GM21367 (cell line): ENCODE data around the gene CCDC187.

Experiments
- ATAC-seq: cut with Tn5 transposase; IDR thresholded peaks from one replicate; pipeline ENCODE4 v1.9.1; 2021; ENCODE audit not compliant: unreplicated experiment

Gene CCDC187

GRCh38 chr9:136257381-136258298 is 46.3 kb downstream of the CCDC187 start:
- no peak for ATAC-seq

- ATAC-seq: no peak
Measured at GRCh38 chr9:136255896-136256890, 47.7 kb downstream of the CCDC187 start.

DNA sequence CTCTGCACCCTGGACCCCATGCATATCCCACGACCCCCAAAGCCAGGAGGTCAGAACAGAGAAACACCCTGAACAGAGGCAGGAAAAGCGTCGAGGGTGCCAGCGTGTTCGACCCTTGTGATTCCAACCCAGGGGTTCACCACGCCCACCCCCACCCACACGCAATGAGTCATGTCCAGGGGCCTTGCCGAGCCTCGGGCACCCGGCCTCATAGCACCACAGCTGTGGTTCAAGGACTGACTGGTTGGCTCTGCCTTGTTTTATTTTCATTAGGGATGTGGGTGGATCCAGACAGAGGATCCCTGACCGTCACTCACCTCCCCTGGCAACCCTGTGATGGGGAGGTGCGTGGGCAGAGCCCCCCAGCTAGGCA is 48.7 kb downstream of the CCDC187 start:
- no peak for ATAC-seq

DNA sequence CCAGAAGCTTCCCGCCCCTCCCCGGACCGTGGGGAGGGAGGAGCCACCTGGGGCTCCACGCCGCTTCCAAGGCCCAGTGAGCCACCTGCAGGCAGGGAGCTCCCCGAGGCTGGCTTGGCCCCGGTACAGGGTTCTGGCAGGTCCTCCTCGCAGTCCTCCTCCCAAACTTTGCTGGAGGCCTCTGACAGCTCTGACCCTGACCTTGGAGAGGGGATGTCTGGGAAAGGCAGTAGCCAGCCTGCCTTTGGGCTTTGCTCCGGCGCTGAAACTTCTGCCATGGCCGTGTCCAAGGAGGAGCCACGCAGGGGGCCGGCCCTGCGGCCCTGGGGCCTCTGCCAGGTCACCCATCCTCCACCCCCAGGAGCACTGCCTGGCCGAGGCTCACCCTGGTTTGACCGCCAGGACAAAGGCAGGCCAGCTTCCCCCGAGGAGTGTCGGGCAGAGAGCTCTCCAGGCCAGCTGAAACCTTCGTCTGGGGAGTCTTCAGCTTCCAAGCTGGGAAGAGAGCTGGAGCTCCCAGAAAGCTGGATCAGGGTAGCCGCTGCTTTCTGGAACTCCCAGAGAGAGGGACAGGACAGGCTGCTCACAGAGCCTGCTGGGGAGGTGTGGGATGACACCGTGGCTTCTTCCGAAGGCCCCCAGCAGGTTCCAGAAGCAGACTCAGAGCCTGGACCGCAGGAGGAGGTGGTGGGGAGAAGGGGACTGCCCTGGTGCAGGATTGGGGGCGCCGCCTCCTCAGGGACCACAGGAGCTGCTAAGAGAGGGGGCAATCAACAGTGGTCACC is 49.3 kb downstream of the CCDC187 start:
- ATAC-seq: no peak

DNA sequence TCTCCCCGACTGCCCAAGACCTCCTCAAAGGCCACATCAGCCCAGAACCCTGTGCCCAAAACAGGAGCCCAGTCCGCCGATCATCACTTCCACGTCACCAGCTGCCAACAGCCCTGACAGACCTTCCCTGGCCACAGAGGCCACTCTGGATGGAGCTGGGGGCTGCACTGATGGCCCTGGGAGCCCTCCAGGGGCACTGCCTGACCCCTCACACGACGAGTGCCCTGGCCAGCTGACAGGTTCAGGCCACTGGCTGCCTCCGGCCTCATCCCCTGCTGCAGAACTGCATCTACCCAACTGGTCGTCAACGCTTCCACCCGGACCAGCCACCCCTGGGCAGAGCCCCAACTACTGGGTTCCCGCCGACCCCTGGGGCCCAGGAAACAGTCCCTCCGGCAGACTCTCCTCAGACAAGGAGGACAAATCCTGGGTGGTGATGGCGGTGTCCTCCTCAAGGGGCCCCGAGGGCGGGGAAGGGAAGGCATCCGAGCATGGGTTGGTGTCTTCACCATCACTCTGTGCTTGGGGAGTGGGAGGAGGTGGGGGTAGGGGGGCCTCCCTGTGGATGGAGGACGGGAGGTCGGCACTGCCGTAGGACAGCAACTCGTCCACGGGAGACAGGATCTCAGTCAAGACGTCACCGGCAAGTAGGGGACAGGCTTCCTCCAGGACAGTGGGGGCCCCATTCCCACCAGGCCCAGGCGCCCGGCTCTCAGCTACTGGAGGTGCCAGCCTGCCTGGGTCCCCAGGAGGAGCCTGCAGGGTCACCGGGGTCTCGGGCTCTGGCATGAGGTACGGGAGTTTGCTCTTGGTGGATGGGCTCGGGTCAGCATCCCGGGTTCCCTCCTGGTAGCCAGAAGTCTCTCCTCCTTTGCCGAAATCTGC is 50.4 kb downstream of the CCDC187 start:
- no peak for ATAC-seq

- no peak for ATAC-seq
Measured at GRCh38 chr9:136252846-136253245, 51.0 kb downstream of the CCDC187 start.

- no peak for ATAC-seq
Measured at GRCh38 chr9:136252281-136252680, 51.6 kb downstream of the CCDC187 start.

- no peak for ATAC-seq
Measured at GRCh38 chr9:136251264-136252115, 52.4 kb downstream of the CCDC187 start.

DNA sequence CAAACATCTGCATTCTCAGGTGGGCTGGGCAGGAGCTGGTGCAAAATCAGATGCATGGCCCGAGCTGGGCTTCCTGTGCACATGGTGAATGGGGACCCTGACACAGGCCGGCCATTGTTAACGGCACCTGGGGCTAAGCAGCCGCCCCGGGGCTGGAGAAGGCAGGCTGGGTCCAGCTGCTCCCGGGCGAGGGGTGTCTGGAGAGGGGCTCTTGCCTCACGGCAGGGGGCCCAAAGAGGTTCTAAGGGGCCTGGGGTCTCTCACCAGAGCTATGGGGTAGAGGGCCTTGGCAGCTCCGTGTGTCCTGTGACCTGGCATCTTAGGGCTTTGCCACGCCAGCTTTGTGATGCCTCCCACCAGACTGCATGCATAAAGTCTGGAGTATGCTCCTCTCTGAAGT is 53.2 kb downstream of the CCDC187 start:
- no peak for ATAC-seq

- ATAC-seq: no peak
Measured at GRCh38 chr9:136249877-136250559, 53.9 kb downstream of the CCDC187 start.

- ATAC-seq: no peak
Measured at GRCh38 chr9:136248951-136249876, 54.7 kb downstream of the CCDC187 start.

DNA sequence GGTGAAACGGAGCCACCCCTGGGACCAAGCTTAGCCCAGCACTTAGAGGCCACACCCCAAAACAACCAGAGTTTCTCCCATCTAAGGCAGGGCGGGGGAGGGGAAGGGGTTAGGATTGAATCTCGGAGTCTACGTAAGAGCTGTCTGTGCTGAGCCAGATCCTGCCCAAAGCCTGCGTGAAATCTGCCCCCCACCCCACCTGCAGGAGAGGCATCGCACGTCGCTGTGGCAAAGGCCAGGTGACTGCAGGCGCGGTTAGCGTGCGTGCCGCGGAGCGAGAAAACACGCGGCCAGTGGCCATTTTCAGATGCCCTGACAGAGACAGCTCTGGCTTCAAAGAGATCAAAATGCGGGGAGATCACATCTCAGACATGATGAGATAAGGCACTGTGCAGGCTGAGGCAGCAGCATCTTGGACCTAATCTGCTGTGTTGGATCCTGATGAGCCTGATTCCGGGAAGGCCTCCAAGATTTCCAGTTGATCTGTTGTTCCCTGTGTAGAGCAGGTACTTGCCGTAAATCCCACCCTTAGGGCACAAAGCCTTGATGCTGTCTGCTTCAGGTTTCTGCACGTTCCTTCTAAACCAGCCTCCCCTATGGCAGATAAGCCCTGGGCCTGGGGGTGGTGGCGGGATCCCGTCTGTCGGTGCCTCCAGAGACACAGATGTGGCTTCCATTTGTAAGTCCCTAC is 55.8 kb downstream of the CCDC187 start:
- no peak for ATAC-seq

DNA sequence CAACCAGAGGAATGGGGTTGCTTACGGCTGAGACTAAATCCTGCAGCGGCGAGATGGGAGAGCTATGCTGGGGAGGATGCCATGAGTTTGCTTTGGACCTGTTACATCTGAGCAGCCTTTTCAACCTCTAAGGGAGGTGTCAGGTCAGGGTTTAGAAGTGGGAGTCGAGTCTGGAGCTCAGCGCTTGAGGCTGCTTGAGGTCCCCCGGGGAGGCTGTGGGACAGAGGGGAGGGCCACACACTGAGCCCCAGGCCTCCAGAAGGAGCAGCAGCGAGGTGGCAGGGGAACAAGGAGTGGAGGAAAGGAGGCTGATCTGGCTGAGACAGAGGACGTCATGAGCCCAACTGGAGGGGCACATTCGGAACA is 56.4 kb downstream of the CCDC187 start:
- no peak for ATAC-seq

DNA sequence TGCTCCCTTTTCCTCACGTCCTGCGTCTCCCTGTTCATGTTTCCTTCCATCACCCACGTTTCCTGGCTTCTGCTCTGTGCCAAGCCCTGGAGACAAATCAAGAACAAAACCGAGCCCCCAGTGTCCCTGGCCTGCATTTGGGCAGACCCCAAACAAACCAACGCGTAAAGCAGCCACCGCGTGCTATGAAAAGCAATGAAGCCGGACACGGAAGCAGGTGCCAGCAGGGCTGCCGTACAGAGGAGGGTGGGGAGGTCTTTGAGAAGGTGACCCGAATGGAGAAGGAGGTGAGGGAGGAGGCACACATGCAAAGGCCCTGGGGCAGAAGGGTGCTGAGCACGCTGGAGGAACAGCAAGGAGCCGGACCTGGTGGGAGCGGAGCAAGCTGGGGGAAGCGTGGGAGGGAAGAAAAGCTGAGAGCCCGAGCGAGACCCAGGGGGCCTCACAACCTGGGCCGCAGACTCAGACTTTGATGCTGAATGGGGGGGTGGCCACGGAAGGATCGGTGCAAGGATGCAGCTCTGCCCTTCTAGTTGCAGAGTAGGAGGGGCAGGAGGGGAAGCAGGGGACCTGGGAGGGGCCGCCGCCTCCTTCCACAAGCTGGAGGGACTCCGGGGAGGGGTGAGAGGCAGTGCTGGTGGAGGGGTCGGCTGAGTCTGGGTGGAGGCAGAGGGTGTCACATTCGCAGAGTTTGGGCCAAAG is 56.9 kb downstream of the CCDC187 start:
- ATAC-seq: no peak

- ATAC-seq: peak; percentile 43
Measured at GRCh38 chr9:136245219-136246150, 58.4 kb downstream of the CCDC187 start, which contains the start of gene QSOX2. TSS of gene QSOX2 (minus strand) at chr9:136245812. CDS start at chr9:136245803, 9 bp downstream.
